Testis (tissue), 3 donors: Measurements from ENCODE around the gene NUPR1. TPM values are rescaled to one million over a fixed set of nuclear protein-coding genes. Genes with fewer than 3 reads are reported as not detected.
A peak's percentile ranks its signal among the peaks of the same experiment; 100 is the strongest.

Experiments
- DNase-seq: peaks from one replicate; pipeline ENCODE4 v3.0.0-alpha.2; 2019
- H3K27ac ChIP-seq, 2 donors: fragments of 200-600 bp; sonication (generic); one replicate each; pipeline ENCODE4 v1.5.1; 2019
- H3K27me3 ChIP-seq: fragments of 200-600 bp; sonication (generic); one replicate; pipeline ENCODE4 v1.5.1; 2019
- H3K36me3 ChIP-seq: fragments of 200-600 bp; sonication (generic); one replicate; pipeline ENCODE4 v1.5.1; 2017; ENCODE audit warnings: low read depth; ENCODE audit errors: missing control alignments
- H3K4me1 ChIP-seq: fragments of 200-600 bp; sonication (generic); one replicate; pipeline ENCODE4 v1.5.1; 2019
- H3K4me3 ChIP-seq, 2 donors: fragments of 200-600 bp; sonication (generic); one replicate each; pipeline ENCODE4 v1.5.1; 2017 to 2019
- H3K9me3 ChIP-seq: fragments of 200-600 bp; sonication (generic); one replicate; pipeline ENCODE4 v1.5.1; 2017
- POLR2A ChIP-seq: fragments of 450-650 bp; IDR thresholded peaks from one replicate; pipeline ENCODE4 v1.6.1; 2017; ENCODE audit warnings: antibody characterized with exemption, mild to moderate bottlenecking, moderate library complexity
- WGBS, 2 donors: methylation state at CpG; one replicate each; pipeline ENCODE4 v1.1.5; 2018; 5-methylcytosine and 5-hydroxymethylcytosine counted together
- intact Hi-C: fragments of 100-400 bp; cut with DNase I; formaldehyde crosslinking; loops from one replicate; pipeline ENCODE4 v1.15.1; 2023; ENCODE audit warnings: low total_unique reads
- polyA plus RNA-seq: library from polyadenylated mRNA; stranded (reverse); fragments of 350-450 nt; fragmentation: Illumina TruSeq; extraction: RNeasy Lipid Tissue Mini Kit (QIAGEN cat#74804); gene quantifications from one replicate; pipeline ENCODE4 v1.2.3, GENCODE V29; 2014; ENCODE audit warnings: low read depth, low replicate concordance; ENCODE audit not compliant: insufficient read depth
- total RNA-seq, 2 donors: library from RNA; depleted of rRNA; stranded (reverse); fragments of >200 nt; gene quantifications; one replicate each; pipeline ENCODE4 v1.2.3, GENCODE V29; 2016
- TF ChIP-seq, protein P1 (sequence below), 3 experiments: fragments of 450-650 bp in 2 of 3; fragments of 200-600 bp in 1 of 3; sonication (generic) in 1 of 3; IDR thresholded peaks; one replicate each; pipeline ENCODE4 v1.5.1; 2016 to 2019; ENCODE audit warnings: antibody characterized with exemption in 3 of 3, mild to moderate bottlenecking in 2 of 3, moderate library complexity in 1 of 3

Gene NUPR1
- total and polyA plus RNA-seq, 3 donors from 2014 or later = 38.0 to 159 (median 46.6) TPM

- no peak for DNase-seq
- H3K27me3 ChIP-seq = no peaks in the 10 kb centered on the region
- TF ChIP-seq, protein P1, sequence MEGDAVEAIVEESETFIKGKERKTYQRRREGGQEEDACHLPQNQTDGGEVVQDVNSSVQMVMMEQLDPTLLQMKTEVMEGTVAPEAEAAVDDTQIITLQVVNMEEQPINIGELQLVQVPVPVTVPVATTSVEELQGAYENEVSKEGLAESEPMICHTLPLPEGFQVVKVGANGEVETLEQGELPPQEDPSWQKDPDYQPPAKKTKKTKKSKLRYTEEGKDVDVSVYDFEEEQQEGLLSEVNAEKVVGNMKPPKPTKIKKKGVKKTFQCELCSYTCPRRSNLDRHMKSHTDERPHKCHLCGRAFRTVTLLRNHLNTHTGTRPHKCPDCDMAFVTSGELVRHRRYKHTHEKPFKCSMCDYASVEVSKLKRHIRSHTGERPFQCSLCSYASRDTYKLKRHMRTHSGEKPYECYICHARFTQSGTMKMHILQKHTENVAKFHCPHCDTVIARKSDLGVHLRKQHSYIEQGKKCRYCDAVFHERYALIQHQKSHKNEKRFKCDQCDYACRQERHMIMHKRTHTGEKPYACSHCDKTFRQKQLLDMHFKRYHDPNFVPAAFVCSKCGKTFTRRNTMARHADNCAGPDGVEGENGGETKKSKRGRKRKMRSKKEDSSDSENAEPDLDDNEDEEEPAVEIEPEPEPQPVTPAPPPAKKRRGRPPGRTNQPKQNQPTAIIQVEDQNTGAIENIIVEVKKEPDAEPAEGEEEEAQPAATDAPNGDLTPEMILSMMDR (IDR thresholded peaks at IDR 0.05) = no peak
- no peak for TF ChIP-seq POLR2A
- no peaks in the 10 kb centered on the region for H3K36me3 ChIP-seq
- no peaks in the 10 kb centered on the region for H3K9me3 ChIP-seq
- WGBS, 2 donors = 93 to 95% methylated on average over 6 of the region's 6 CpGs
- H3K27ac ChIP-seq = no peak overlapping the region
- no peak overlapping the region for H3K4me3 ChIP-seq
- H3K4me1 ChIP-seq = peaks cover 13% of the 10 kb centered on the region
- intact Hi-C loops = no loop called here
These were observed 24.4 kb upstream of the NUPR1 start for GRCh38 chr16:28563218-28563617.

- Histone ChIP-seq H3K9me3 (no peaks in the 10 kb centered on the region), H3K36me3 (no peaks in the 10 kb centered on the region), H3K27me3 (no peaks in the 10 kb centered on the region), H3K4me1 (peaks cover 18% of the 10 kb centered on the region), H3K4me3 (no peak overlapping the region), H3K27ac (peak overlapping the region in 1 of 2 donors; percentile 17)
- TF ChIP-seq, protein P1 (IDR thresholded peaks at IDR 0.05) = no peak
- TF ChIP-seq POLR2A = no peak
- 81 to 88% methylated on average over 4 of the region's 4 CpGs for WGBS, 2 donors
- DNase-seq = no peak
- intact Hi-C loops = no loop called here
These were observed 23.4 kb upstream of the NUPR1 start for GRCh38 chr16:28562199-28562598.

- Histone ChIP-seq H3K4me1 (peaks cover 18% of the 10 kb centered on the region), H3K27me3 (no peaks in the 10 kb centered on the region), H3K9me3 (no peaks in the 10 kb centered on the region), H3K4me3 (no peak overlapping the region), H3K36me3 (no peaks in the 10 kb centered on the region), H3K27ac (peak overlapping the region in 1 of 2 donors; percentile 17)
- TF ChIP-seq, protein P1 (IDR thresholded peaks at IDR 0.05) = no peak
- no peak for TF ChIP-seq POLR2A
- DNase-seq = no peak
- WGBS, 2 donors = 54 to 56% methylated on average over 7 of the region's 7 CpGs
- intact Hi-C loops = no loop called here
These were observed 22.9 kb upstream of the NUPR1 start for GRCh38 chr16:28561557-28562187.

DNA sequence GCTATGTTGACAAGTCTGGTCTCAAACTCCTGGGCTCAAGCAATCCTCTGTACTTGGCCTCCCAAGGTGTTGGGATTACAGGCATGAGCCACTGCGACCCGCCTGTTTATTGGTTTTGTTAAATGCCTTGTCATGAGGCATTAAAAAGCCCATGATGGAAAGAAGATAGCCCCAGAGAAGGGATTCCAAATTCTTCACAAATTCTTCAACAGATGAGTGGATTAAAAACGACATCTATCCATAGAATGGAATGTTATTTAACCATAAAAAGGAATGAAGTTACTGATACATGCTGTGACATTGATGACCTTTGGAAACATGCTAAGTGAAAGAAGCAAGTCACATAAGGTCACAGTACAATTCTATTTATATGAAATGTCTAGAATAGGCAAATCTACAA, 19.7 kb upstream of the NUPR1 start:
- no peak overlapping the region for H3K27ac ChIP-seq
- 83 to 89% methylated on average over 3 of the region's 3 CpGs for WGBS, 2 donors

More for the DNA sequence above, 19.7 kb upstream of the NUPR1 start:
- H3K4me3 ChIP-seq = no peak overlapping the region
- H3K9me3 ChIP-seq = no peaks in the 10 kb centered on the region
- H3K4me1 ChIP-seq = peaks cover 25% of the 10 kb centered on the region
- intact Hi-C loops = no loop called here
- no peak for DNase-seq
- no peak for TF ChIP-seq POLR2A
- TF ChIP-seq, protein P1 (IDR thresholded peaks at IDR 0.05) = no peak
- no peaks in the 10 kb centered on the region for H3K27me3 ChIP-seq
- no peaks in the 10 kb centered on the region for H3K36me3 ChIP-seq
